Measurements from ENCODE around the gene FAU. TPM values are rescaled to one million over a fixed set of nuclear protein-coding genes. Genes with fewer than 3 reads are reported as not detected.

Gene FAU
- total and polyA plus RNA-seq, 2 of the 13 experiments (the other 11 are each of a cell fraction or from before 2014, with no cell fraction given), result 374 to 869 TPM

DNA sequence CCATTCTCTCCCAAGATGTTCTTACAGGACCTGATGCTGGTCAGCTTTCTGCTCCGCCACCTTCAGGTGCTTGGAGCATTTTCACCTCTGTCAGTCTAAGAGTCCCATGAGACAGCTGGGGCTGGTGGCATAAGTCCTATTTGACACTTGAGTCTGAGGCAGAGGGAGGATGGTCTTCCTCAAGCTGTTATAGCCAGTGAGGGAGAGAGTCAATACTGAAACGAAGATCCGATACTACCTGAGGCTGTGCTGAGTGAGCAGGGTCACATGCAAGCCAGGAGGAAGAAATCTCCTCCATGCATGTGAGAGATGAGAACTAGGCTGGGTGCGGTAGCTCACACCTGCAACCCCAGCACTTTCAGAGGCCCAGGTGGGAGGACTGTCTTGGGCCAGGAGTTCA is 32.3 kb downstream of the FAU start (continued):
- TF ChIP-seq ZNF619 (CRISPR knock-in tag; IDR thresholded peaks at IDR 0.05), result no peak
- no peak for TF ChIP-seq ZBTB20 (CRISPR knock-in tag; IDR thresholded peaks at IDR 0.05; ENCODE audit: borderline replicate concordance, low read depth)
- TF ChIP-seq, protein P1, sequence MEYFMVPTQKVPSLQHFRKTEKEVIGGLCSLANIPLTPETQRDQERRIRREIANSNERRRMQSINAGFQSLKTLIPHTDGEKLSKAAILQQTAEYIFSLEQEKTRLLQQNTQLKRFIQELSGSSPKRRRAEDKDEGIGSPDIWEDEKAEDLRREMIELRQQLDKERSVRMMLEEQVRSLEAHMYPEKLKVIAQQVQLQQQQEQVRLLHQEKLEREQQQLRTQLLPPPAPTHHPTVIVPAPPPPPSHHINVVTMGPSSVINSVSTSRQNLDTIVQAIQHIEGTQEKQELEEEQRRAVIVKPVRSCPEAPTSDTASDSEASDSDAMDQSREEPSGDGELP (IDR thresholded peaks at IDR 0.05; ENCODE audit: borderline replicate concordance, low read depth), result no peak
- TF ChIP-seq XRCC5 (optimal IDR thresholded peaks at IDR 0.05; ENCODE audit: low read length), result no peak
- TF ChIP-seq HOXA5 (CRISPR knock-in tag; IDR thresholded peaks at IDR 0.05), result no peak
- TF ChIP-seq, protein P2, sequence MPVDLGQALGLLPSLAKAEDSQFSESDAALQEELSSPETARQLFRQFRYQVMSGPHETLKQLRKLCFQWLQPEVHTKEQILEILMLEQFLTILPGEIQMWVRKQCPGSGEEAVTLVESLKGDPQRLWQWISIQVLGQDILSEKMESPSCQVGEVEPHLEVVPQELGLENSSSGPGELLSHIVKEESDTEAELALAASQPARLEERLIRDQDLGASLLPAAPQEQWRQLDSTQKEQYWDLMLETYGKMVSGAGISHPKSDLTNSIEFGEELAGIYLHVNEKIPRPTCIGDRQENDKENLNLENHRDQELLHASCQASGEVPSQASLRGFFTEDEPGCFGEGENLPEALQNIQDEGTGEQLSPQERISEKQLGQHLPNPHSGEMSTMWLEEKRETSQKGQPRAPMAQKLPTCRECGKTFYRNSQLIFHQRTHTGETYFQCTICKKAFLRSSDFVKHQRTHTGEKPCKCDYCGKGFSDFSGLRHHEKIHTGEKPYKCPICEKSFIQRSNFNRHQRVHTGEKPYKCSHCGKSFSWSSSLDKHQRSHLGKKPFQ (CRISPR knock-in tag; IDR thresholded peaks at IDR 0.05; ENCODE audit: insufficient replicate concordance), result no peak
- no peak for TF ChIP-seq SMAD3 (CRISPR knock-in tag; IDR thresholded peaks at IDR 0.05)
- TF ChIP-seq ZNF451 (CRISPR knock-in tag; IDR thresholded peaks at IDR 0.05), result no peak
- no peak for TF ChIP-seq ZNF350 (CRISPR knock-in tag; IDR thresholded peaks at IDR 0.05; ENCODE audit: borderline replicate concordance, low read depth)
- TF ChIP-seq, protein P3, sequence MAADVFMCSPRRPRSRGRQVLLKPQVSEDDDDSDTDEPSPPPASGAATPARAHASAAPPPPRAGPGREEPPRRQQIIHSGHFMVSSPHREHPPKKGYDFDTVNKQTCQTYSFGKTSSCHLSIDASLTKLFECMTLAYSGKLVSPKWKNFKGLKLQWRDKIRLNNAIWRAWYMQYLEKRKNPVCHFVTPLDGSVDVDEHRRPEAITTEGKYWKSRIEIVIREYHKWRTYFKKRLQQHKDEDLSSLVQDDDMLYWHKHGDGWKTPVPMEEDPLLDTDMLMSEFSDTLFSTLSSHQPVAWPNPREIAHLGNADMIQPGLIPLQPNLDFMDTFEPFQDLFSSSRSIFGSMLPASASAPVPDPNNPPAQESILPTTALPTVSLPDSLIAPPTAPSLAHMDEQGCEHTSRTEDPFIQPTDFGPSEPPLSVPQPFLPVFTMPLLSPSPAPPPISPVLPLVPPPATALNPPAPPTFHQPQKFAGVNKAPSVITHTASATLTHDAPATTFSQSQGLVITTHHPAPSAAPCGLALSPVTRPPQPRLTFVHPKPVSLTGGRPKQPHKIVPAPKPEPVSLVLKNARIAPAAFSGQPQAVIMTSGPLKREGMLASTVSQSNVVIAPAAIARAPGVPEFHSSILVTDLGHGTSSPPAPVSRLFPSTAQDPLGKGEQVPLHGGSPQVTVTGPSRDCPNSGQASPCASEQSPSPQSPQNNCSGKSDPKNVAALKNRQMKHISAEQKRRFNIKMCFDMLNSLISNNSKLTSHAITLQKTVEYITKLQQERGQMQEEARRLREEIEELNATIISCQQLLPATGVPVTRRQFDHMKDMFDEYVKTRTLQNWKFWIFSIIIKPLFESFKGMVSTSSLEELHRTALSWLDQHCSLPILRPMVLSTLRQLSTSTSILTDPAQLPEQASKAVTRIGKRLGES (CRISPR knock-in tag; IDR thresholded peaks at IDR 0.05; ENCODE audit: borderline replicate concordance), result no peak
- TF ChIP-seq ZNF180 (CRISPR knock-in tag; IDR thresholded peaks at IDR 0.05; ENCODE audit: borderline replicate concordance, low read depth), result no peak

Data from HepG2 (cell line).